HEK293T (cell line): ENCODE measurements around the gene RSRC1.
"Not testable (repeated sequence)": the region's sequence is repeated elsewhere in the genome, so short reads cannot be mapped to it uniquely, and the experiment has no call there.

Experiments used
- CTCF ChIA-PET: fragments of 350-600 bp; formaldehyde crosslinking; extraction: SDS; loops from one replicate; lab custom pipeline; 2021; ENCODE audit warnings: antibody characterized with exemption, inconsistent platforms; lab: Yijun Ruan, JAX
- POLR2A ChIA-PET: fragments of 350-600 bp; formaldehyde crosslinking; extraction: SDS; loops from one replicate; lab custom pipeline; 2020; ENCODE audit warnings: antibody characterized with exemption, inconsistent platforms; lab: Yijun Ruan, JAX
- DNase-seq: peaks from one replicate; pipeline ENCODE4 v3.0.0; 2012; ENCODE audit warnings: mixed read lengths; ENCODE audit errors: extremely low spot score
- ARNT ChIP-seq: fragments of 450-650 bp; IDR thresholded peaks from 2 replicates; pipeline ENCODE4 v1.6.1; 2017; ENCODE audit warnings: mild to moderate bottlenecking
- BHLHE40 ChIP-seq: fragments of 450-650 bp; IDR thresholded peaks from 2 replicates; pipeline ENCODE4 v1.6.1; 2016; ENCODE audit warnings: mild to moderate bottlenecking, moderate library complexity, borderline replicate concordance
- CTBP1 ChIP-seq: fragments of 450-650 bp; IDR thresholded peaks from 2 replicates; pipeline ENCODE4 v1.6.1; 2016; ENCODE audit warnings: borderline replicate concordance
- ELF4 ChIP-seq: fragments of 450-650 bp; IDR thresholded peaks from 2 replicates; pipeline ENCODE4 v1.6.1; 2017; ENCODE audit warnings: antibody characterized with exemption
- FOXA1 ChIP-seq: fragments of 450-650 bp; IDR thresholded peaks from 2 replicates; pipeline ENCODE4 v1.6.1; 2016; ENCODE audit warnings: mild to moderate bottlenecking
- FOXK2 ChIP-seq: fragments of 450-650 bp; IDR thresholded peaks from 2 replicates; pipeline ENCODE4 v1.6.1; 2016; ENCODE audit warnings: mild to moderate bottlenecking
- FOXM1 ChIP-seq: fragments of 450-650 bp; IDR thresholded peaks from 2 replicates; pipeline ENCODE4 v1.6.1; 2017; ENCODE audit warnings: mild to moderate bottlenecking, borderline replicate concordance
- HDGF ChIP-seq: fragments of 450-650 bp; IDR thresholded peaks from 2 replicates; pipeline ENCODE4 v1.6.1; 2017; ENCODE audit warnings: antibody characterized with exemption, borderline replicate concordance
- L3MBTL2 ChIP-seq: fragments of 450-650 bp; conservative IDR thresholded peaks from 2 replicates; pipeline ENCODE4 v1.6.1; 2016; ENCODE audit warnings: mild to moderate bottlenecking
- LEF1 ChIP-seq: fragments of 450-650 bp; IDR thresholded peaks from 2 replicates; pipeline ENCODE4 v1.6.1; 2017; ENCODE audit warnings: mild to moderate bottlenecking, borderline replicate concordance
- NFRKB ChIP-seq: fragments of 450-650 bp; IDR thresholded peaks from 2 replicates; pipeline ENCODE4 v1.6.1; 2016; ENCODE audit warnings: mild to moderate bottlenecking, moderate library complexity
- PKNOX1 ChIP-seq: fragments of 450-650 bp; IDR thresholded peaks from 2 replicates; pipeline ENCODE4 v1.6.1; 2016
- SP1 ChIP-seq: fragments of 450-650 bp; IDR thresholded peaks from 2 replicates; pipeline ENCODE4 v1.6.1; 2017
- SUZ12 ChIP-seq: fragments of 450-650 bp; IDR thresholded peaks from 2 replicates; pipeline ENCODE4 v1.6.1; 2016; ENCODE audit warnings: mild to moderate bottlenecking
- TARDBP ChIP-seq: fragments of 450-650 bp; IDR thresholded peaks from 2 replicates; pipeline ENCODE4 v1.6.1; 2016
- ZNF384 ChIP-seq: fragments of 450-650 bp; IDR thresholded peaks from 2 replicates; pipeline ENCODE4 v1.6.1; 2016

RSRC1 gene

GRCh38 chr3:158220575-158220974, 110.7 kb downstream of the RSRC1 start:
- ChIA-PET CTCF (no interaction called here), POLR2A (no interaction called here)
- no peak for DNase-seq
- TF ChIP-seq FOXA1 (no peak), NFRKB (no peak)

- TF ChIP-seq PKNOX1 (no peak), CTBP1 (no peak), FOXK2 (no peak), ARNT (no peak), FOXM1 (no peak)
- POLR2A ChIA-PET: no interaction called here
- CTCF ChIA-PET: no interaction called here
- DNase-seq: no peak
These were observed 111.5 kb downstream of the RSRC1 start for GRCh38 chr3:158221426-158221825.

- ChIA-PET POLR2A (no interaction called here), CTCF (no interaction called here)
- DNase-seq: no peak
- TF ChIP-seq ZNF384 (no peak), ELF4 (no peak), PKNOX1 (no peak), NFRKB (no peak), FOXM1 (no peak), FOXA1 (no peak), LEF1 (no peak), CTBP1 (no peak), TARDBP (no peak), L3MBTL2 (no peak), FOXK2 (no peak)
These were observed 116.5 kb downstream of the RSRC1 start for GRCh38 chr3:158226429-158226828.

- CTCF ChIA-PET, DNase-seq, POLR2A ChIA-PET: not testable (repeated sequence)
These were observed 119.1 kb downstream of the RSRC1 start for GRCh38 chr3:158228942-158229341.

GRCh38 chr3:158233791-158234190, 123.9 kb downstream of the RSRC1 start:
- POLR2A ChIA-PET: no interaction called here
- CTCF ChIA-PET: no interaction called here
- TF ChIP-seq FOXK2 (no peak), TARDBP (no peak), L3MBTL2 (no peak), ZNF384 (no peak), BHLHE40 (no peak), LEF1 (no peak), FOXM1 (no peak), SUZ12 (no peak), NFRKB (no peak), FOXA1 (no peak), CTBP1 (no peak), ELF4 (no peak), PKNOX1 (no peak)
- no peak for DNase-seq

- TF ChIP-seq TARDBP (no peak), ZNF384 (no peak), SP1 (no peak), PKNOX1 (no peak), HDGF (no peak), ELF4 (no peak), CTBP1 (no peak), SUZ12 (no peak), LEF1 (no peak), FOXK2 (no peak), FOXA1 (no peak), ARNT (no peak), L3MBTL2 (no peak), NFRKB (no peak), FOXM1 (no peak), BHLHE40 (no peak)
- no peak for DNase-seq
- ChIA-PET CTCF (no interaction called here), POLR2A (no interaction called here)
These were observed 134.4 kb downstream of the RSRC1 start for GRCh38 chr3:158244274-158244673.

- TF ChIP-seq L3MBTL2: no peak
- no peak for TF ChIP-seq FOXK2
- TF ChIP-seq FOXM1: no peak
- TF ChIP-seq ZNF384: no peak
- TF ChIP-seq PKNOX1: no peak
- TF ChIP-seq BHLHE40: no peak
- TF ChIP-seq CTBP1: no peak
- TF ChIP-seq HDGF: no peak
- TF ChIP-seq NFRKB: no peak
- no peak for TF ChIP-seq LEF1
- TF ChIP-seq TARDBP: no peak
- TF ChIP-seq ARNT: no peak
- ChIA-PET POLR2A (no interaction called here), CTCF (no interaction called here)
- DNase-seq: no peak
These were observed 137.4 kb downstream of the RSRC1 start for GRCh38 chr3:158247288-158247687.
